ENCODE measurements around the gene TAPBP.

TAPBP gene

GRCh38 chr6:33318426-33319073 is 4.7 kb upstream of the TAPBP start:
- DNase-seq, result no peak

GRCh38 chr6:33317669-33318425 is 4.0 kb upstream of the TAPBP start, which contains the start of gene ZBTB22:
Gene ZBTB22 (minus strand): TSS chr6:33317744. CDS start chr6:33316916, 828 bp downstream.
- DNase-seq, result peak; percentile 97

GRCh38 chr6:33317419-33317668 is 3.5 kb upstream of the TAPBP start:
- no peak for DNase-seq

GRCh38 chr6:33316603-33317418 is 2.9 kb upstream of the TAPBP start:
- DNase-seq, result no peak

- no peak for DNase-seq
These were observed 2.1 kb upstream of the TAPBP start for GRCh38 chr6:33315793-33316602.

- DNase-seq, result peak; percentile 63
These were observed 1.3 kb upstream of the TAPBP start for GRCh38 chr6:33314943-33315792.

- peak; percentile 93 for DNase-seq
These were observed 651 bp upstream of the TAPBP start for GRCh38 chr6:33314515-33314942.

- DNase-seq, result peak; percentile 61
These were observed 671 bp downstream of the TAPBP start for GRCh38 chr6:33313105-33313708.

GRCh38 chr6:33312361-33313104 is 1.3 kb downstream of the TAPBP start:
- DNase-seq, result peak; percentile 95

GRCh38 chr6:33306356-33306755 is 7.5 kb downstream of the TAPBP start:
- no peak for DNase-seq

GRCh38 chr6:33305052-33305451 is 8.8 kb downstream of the TAPBP start:
- DNase-seq, result no peak

GRCh38 chr6:33304216-33304615 is 9.7 kb downstream of the TAPBP start:
- no peak for DNase-seq

GRCh38 chr6:33301877-33302276 is 12.0 kb downstream of the TAPBP start:
- DNase-seq, result no peak

- DNase-seq, result peak; percentile 93
These were observed 14.5 kb downstream of the TAPBP start for GRCh38 chr6:33299237-33299944.

- DNase-seq, result peak; percentile 79
These were observed 15.1 kb downstream of the TAPBP start, which contains the start of gene RGL2 for GRCh38 chr6:33298773-33299236. Gene RGL2 (minus strand): TSS chr6:33298942. CDS start chr6:33298610, 332 bp downstream.

- DNase-seq, result peak; percentile 89
These were observed 15.7 kb downstream of the TAPBP start for GRCh38 chr6:33297956-33298772.

GRCh38 chr6:33297406-33297955 is 16.4 kb downstream of the TAPBP start:
- DNase-seq, result no peak

- DNase-seq, result no peak
These were observed 17.0 kb downstream of the TAPBP start for GRCh38 chr6:33296797-33297405.

Data from CD4-positive, alpha-beta T cell treated with Interleukin-15 for 1 hour (primary cell).